ENCODE results near the gene NEGR1.

NEGR1 gene

DNA sequence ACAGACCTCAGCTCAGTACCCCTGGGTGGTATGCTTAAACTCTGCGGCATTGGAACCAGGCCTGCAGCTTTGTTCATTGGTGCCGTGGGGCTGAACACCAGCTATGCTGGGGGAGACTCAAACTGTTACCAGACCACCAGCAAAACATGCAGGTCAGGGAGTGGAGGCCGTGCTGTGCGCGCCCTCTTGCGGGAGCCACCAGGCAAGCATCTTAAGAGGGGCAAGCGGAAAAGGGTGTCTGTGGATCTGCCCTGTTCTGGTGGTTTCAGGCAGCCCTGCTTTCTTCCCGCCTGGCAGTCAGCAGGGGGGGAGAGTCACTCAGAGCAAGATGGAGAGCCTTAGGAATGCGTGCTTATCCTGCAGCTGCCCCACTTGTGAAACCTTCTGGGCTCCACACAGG lies 924.6 kb downstream of the NEGR1 start:
- no peak; the same call in 1 of the 2 replicates for TF ChIP-seq CTCF (IDR thresholded peaks at IDR 0.05; ENCODE audit: low read depth, low read length)
- no peak for DNase-seq (ENCODE audit: extremely low read depth, low read depth)

DNA sequence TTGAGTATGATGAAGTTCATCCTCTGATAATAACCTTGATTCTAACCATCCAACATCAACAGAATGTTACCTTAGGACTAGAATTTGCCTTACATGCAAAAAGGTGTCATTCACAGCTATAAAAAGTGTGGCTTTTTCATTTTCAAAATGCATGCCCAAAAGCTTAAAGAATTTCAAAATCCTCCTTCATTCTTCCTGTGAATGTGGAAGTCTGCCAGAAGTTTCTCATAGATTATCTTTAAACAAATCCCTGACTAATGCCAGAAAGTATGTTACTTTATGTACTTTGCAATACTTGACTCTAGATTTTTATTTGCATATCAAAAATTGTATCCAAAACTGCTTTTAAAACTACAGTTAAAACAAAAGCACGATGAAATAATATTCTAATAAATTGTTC lies 930.9 kb downstream of the NEGR1 start:
- DNase-seq (ENCODE audit: extremely low read depth, low read depth) = peak; percentile 11
- TF ChIP-seq CTCF (IDR thresholded peaks at IDR 0.05; ENCODE audit: low read depth, low read length) = no peak

DNA sequence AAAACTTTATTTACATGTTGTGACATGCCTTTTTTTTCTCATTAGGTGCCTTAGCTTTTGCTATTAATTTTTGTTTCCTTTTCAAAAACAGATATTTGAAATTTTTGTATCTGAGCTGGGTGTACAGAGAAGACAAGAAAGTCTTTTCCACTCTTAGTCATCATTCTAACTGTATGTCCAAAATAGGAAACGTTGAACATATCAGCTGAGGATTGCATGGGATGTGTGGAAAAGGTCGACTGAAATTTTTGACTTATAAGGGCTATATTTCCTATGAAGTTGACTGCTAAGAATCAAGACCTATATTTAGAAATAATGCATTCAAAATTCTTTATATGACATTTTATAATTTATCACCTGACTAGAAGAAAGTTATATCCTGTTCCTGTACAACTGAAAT lies 931.5 kb downstream of the NEGR1 start:
- no peak for DNase-seq (ENCODE audit: extremely low read depth, low read depth)
- no peak for TF ChIP-seq CTCF (IDR thresholded peaks at IDR 0.05; ENCODE audit: low read depth, low read length)

DNA sequence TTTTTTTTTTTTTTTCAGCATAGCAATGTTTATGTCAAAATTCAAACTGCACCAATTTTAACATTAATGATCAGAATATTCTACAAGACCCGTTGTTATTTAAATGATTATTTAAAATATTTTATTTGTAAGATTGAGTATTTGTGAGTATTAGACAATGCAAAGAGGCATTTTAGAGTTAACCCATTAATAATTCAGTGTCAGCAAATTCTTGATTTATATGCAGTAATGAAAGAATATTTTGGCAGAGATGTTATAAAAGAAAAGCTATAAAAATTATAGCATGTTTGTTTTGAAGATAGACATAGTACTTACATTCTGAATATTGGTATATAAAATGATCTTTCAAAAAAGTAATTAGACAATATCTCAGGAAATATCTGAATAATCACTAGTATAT lies 932.0 kb downstream of the NEGR1 start:
- TF ChIP-seq CTCF (IDR thresholded peaks at IDR 0.05; ENCODE audit: low read depth, low read length) = no peak
- DNase-seq (ENCODE audit: extremely low read depth, low read depth) = no peak
